ENCODE measurements around the gene ATXN10.
"Not testable (repeated sequence)": the region's sequence is repeated elsewhere in the genome, so short reads cannot be mapped to it uniquely, and the experiment has no call there.

GRCh38 chr22:45796009-45796408, 124.4 kb downstream of the ATXN10 start:
- TF ChIP-seq, protein P1, sequence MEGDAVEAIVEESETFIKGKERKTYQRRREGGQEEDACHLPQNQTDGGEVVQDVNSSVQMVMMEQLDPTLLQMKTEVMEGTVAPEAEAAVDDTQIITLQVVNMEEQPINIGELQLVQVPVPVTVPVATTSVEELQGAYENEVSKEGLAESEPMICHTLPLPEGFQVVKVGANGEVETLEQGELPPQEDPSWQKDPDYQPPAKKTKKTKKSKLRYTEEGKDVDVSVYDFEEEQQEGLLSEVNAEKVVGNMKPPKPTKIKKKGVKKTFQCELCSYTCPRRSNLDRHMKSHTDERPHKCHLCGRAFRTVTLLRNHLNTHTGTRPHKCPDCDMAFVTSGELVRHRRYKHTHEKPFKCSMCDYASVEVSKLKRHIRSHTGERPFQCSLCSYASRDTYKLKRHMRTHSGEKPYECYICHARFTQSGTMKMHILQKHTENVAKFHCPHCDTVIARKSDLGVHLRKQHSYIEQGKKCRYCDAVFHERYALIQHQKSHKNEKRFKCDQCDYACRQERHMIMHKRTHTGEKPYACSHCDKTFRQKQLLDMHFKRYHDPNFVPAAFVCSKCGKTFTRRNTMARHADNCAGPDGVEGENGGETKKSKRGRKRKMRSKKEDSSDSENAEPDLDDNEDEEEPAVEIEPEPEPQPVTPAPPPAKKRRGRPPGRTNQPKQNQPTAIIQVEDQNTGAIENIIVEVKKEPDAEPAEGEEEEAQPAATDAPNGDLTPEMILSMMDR (IDR thresholded peaks at IDR 0.05; ENCODE audit: low read depth, low read length) = not testable (repeated sequence)
- TF ChIP-seq EZH2phosphoT487 (IDR thresholded peaks at IDR 0.05; ENCODE audit: low read depth) = not testable (repeated sequence)

Measured in OCI-LY3 (cell line).